ENCODE results near the gene SLC4A2. TPM values are rescaled to one million over a fixed set of nuclear protein-coding genes. Genes with fewer than 3 reads are reported as not detected.

SLC4A2 gene
- total RNA-seq, 2 donors from 2014 or later, result 50.1 to 147 TPM

- H3K4me3 ChIP-seq, result no peak overlapping the region
- 84 to 92% methylated on average over 7 to 10 of the region's 10 CpGs for WGBS, 2 donors
- DNase-seq (no peak), ATAC-seq (no peak)
- H3K27ac ChIP-seq, result no peak overlapping the region
- intact Hi-C loops (cut with DNase I), result no loop called here
- no peaks in the 10 kb centered on the region for H3K9me3 ChIP-seq
- no peaks in the 10 kb centered on the region for H3K36me3 ChIP-seq (replicated peaks in 1 of 2; ENCODE audit: insufficient read depth in 1 of 2, low read depth in 2 of 2)
- H3K4me1 ChIP-seq, result no peaks in the 10 kb centered on the region
- no peaks in the 10 kb centered on the region for H3K27me3 ChIP-seq
- TF ChIP-seq CTCF (IDR thresholded peaks at IDR 0.05), result no peak
- TF ChIP-seq POLR2A (IDR thresholded peaks at IDR 0.05), result no peak
Measured at GRCh38 chr7:151100921-151101320, 41.5 kb downstream of the SLC4A2 start.

GRCh38 chr7:151101621-151102396 is 42.4 kb downstream of the SLC4A2 start:
- H3K36me3 ChIP-seq (replicated peaks in 1 of 2; ENCODE audit: insufficient read depth in 1 of 2, low read depth in 2 of 2), result no peaks in the 10 kb centered on the region
- DNase-seq, result no peak
- H3K4me3 ChIP-seq, result no peak overlapping the region
- 84 to 92% methylated on average over 17 to 24 of the region's 24 CpGs for WGBS, 2 donors
- H3K9me3 ChIP-seq, result no peaks in the 10 kb centered on the region
- intact Hi-C loops (cut with DNase I), result no loop called here
- ATAC-seq, result no peak
- TF ChIP-seq POLR2A (IDR thresholded peaks at IDR 0.05) (no peak), CTCF (IDR thresholded peaks at IDR 0.05) (no peak)
- H3K4me1 ChIP-seq, result no peaks in the 10 kb centered on the region
- no peak overlapping the region for H3K27ac ChIP-seq
- H3K27me3 ChIP-seq, result no peaks in the 10 kb centered on the region

GRCh38 chr7:151102991-151103390 is 43.6 kb downstream of the SLC4A2 start:
- intact Hi-C loops (cut with DNase I), result no loop called here
- WGBS, 2 donors, result 79 to 87% methylated on average over 3 of the region's 3 CpGs
- H3K27ac ChIP-seq, result no peak overlapping the region

GRCh38 chr7:151103973-151104372 is 44.6 kb downstream of the SLC4A2 start:
- no peaks in the 10 kb centered on the region for H3K9me3 ChIP-seq

More at GRCh38 chr7:151102991-151103390, 43.6 kb downstream of the SLC4A2 start:
- no peaks in the 10 kb centered on the region for H3K9me3 ChIP-seq
- DNase-seq (no peak), ATAC-seq (no peak)
- H3K36me3 ChIP-seq (replicated peaks in 1 of 2; ENCODE audit: insufficient read depth in 1 of 2, low read depth in 2 of 2), result no peaks in the 10 kb centered on the region
- H3K4me1 ChIP-seq, result no peaks in the 10 kb centered on the region
- H3K4me3 ChIP-seq, result no peak overlapping the region
- H3K27me3 ChIP-seq, result no peaks in the 10 kb centered on the region
- TF ChIP-seq POLR2A (IDR thresholded peaks at IDR 0.05), result no peak
- TF ChIP-seq CTCF (IDR thresholded peaks at IDR 0.05), result no peak

More at GRCh38 chr7:151103973-151104372, 44.6 kb downstream of the SLC4A2 start:
- WGBS, 2 donors, result 73 to 91% methylated on average over 11 to 12 of the region's 12 CpGs
- ATAC-seq (no peak), DNase-seq (no peak)
- no peak overlapping the region for H3K4me3 ChIP-seq
- intact Hi-C loops (cut with DNase I), result no loop called here
- no peak overlapping the region for H3K27ac ChIP-seq
- no peaks in the 10 kb centered on the region for H3K4me1 ChIP-seq
- H3K27me3 ChIP-seq, result no peaks in the 10 kb centered on the region
- TF ChIP-seq POLR2A (IDR thresholded peaks at IDR 0.05), result no peak
- TF ChIP-seq CTCF (IDR thresholded peaks at IDR 0.05), result no peak
- H3K36me3 ChIP-seq (replicated peaks in 1 of 2; ENCODE audit: insufficient read depth in 1 of 2, low read depth in 2 of 2), result no peaks in the 10 kb centered on the region
